ENCODE results near the gene GPRIN1.

GRCh38 chr5:176570044-176570443 lies 39.9 kb downstream of the GPRIN1 start:
- TF ChIP-seq POLR2A (IDR thresholded peaks at IDR 0.05): no peak
- TF ChIP-seq, protein P1, sequence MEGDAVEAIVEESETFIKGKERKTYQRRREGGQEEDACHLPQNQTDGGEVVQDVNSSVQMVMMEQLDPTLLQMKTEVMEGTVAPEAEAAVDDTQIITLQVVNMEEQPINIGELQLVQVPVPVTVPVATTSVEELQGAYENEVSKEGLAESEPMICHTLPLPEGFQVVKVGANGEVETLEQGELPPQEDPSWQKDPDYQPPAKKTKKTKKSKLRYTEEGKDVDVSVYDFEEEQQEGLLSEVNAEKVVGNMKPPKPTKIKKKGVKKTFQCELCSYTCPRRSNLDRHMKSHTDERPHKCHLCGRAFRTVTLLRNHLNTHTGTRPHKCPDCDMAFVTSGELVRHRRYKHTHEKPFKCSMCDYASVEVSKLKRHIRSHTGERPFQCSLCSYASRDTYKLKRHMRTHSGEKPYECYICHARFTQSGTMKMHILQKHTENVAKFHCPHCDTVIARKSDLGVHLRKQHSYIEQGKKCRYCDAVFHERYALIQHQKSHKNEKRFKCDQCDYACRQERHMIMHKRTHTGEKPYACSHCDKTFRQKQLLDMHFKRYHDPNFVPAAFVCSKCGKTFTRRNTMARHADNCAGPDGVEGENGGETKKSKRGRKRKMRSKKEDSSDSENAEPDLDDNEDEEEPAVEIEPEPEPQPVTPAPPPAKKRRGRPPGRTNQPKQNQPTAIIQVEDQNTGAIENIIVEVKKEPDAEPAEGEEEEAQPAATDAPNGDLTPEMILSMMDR (IDR thresholded peaks at IDR 0.05): no peak

Data from Peyer's patch (tissue), 4 donors.